ENCODE measurements around the gene ENO4. TPM values are rescaled to one million over a fixed set of nuclear protein-coding genes. Genes with fewer than 3 reads are reported as not detected.

Gene ENO4
- total RNA-seq, 1 donor from 2014 or later = not detected

DNA sequence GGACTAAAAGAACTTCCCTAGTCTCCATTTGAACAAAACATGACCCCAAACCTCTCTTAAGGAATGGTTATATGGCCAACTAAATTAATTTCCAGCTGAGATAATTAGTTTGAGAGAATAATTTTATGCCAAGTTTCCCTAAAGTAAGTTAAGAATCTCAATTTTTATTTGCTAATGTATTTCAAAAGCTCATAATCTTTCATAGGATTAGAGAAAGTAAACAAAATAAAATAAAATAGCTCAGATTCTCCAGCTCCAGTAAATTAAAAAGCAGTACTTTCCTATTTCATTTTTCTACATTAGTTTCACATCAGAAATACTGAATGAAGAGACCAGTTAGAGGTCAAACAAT lies 44.4 kb downstream of the ENO4 start:
- H3K27me3 ChIP-seq (ENCODE audit: low read depth) = no peaks in the 10 kb centered on the region
- no peak overlapping the region for H3K4me3 ChIP-seq
- H3K4me1 ChIP-seq = peaks cover under 1% of the 10 kb centered on the region
- intact Hi-C loops (cut with micrococcal nuclease) = no loop called here
- H3K9me3 ChIP-seq (replicated peaks) = no peaks in the 10 kb centered on the region
- no peak for DNase-seq
- TF ChIP-seq, protein P1, sequence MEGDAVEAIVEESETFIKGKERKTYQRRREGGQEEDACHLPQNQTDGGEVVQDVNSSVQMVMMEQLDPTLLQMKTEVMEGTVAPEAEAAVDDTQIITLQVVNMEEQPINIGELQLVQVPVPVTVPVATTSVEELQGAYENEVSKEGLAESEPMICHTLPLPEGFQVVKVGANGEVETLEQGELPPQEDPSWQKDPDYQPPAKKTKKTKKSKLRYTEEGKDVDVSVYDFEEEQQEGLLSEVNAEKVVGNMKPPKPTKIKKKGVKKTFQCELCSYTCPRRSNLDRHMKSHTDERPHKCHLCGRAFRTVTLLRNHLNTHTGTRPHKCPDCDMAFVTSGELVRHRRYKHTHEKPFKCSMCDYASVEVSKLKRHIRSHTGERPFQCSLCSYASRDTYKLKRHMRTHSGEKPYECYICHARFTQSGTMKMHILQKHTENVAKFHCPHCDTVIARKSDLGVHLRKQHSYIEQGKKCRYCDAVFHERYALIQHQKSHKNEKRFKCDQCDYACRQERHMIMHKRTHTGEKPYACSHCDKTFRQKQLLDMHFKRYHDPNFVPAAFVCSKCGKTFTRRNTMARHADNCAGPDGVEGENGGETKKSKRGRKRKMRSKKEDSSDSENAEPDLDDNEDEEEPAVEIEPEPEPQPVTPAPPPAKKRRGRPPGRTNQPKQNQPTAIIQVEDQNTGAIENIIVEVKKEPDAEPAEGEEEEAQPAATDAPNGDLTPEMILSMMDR (IDR thresholded peaks at IDR 0.05; ENCODE audit: borderline replicate concordance) = no peak
- H3K36me3 ChIP-seq = no peaks in the 10 kb centered on the region
- no peak overlapping the region for H3K27ac ChIP-seq (replicated peaks)

GRCh38 chr10:116899626-116900025 lies 50.3 kb downstream of the ENO4 start:
- intact Hi-C loops (cut with micrococcal nuclease) = no loop called here
- H3K4me1 ChIP-seq = no peaks in the 10 kb centered on the region
- no peaks in the 10 kb centered on the region for H3K36me3 ChIP-seq
- H3K27ac ChIP-seq (replicated peaks) = no peak overlapping the region
- no peaks in the 10 kb centered on the region for H3K27me3 ChIP-seq (ENCODE audit: low read depth)
- TF ChIP-seq, protein P1 (IDR thresholded peaks at IDR 0.05; ENCODE audit: borderline replicate concordance) = no peak
- no peaks in the 10 kb centered on the region for H3K9me3 ChIP-seq (replicated peaks)
- DNase-seq = no peak
- no peak overlapping the region for H3K4me3 ChIP-seq

DNA sequence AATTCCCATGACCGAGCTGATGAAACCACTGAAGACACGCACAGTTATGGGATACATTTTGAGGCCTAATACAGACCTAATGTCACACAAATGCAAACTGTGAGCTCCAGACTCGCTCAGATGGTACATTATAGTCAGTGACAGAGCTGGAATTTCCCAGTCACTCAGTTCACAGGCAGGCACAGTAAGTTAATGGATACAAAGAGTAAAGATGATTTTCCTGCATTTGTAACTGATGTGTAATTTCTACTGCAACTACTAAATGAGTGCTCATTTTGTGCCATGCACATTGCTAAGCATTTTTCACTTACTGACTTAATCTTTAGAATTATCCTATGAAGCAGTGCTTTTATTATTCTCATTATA lies 56.5 kb downstream of the ENO4 start:
- Histone ChIP-seq H3K4me1 (no peaks in the 10 kb centered on the region), H3K4me3 (no peak overlapping the region), H3K27ac (replicated peaks) (no peak overlapping the region), H3K36me3 (no peaks in the 10 kb centered on the region), H3K9me3 (replicated peaks) (no peaks in the 10 kb centered on the region), H3K27me3 (ENCODE audit: low read depth) (no peaks in the 10 kb centered on the region)
- intact Hi-C loops (cut with micrococcal nuclease) = no loop called here
- TF ChIP-seq, protein P1 (IDR thresholded peaks at IDR 0.05; ENCODE audit: borderline replicate concordance) = no peak
- DNase-seq = no peak

- H3K27me3 ChIP-seq (ENCODE audit: low read depth) = no peaks in the 10 kb centered on the region
- H3K9me3 ChIP-seq (replicated peaks) = no peaks in the 10 kb centered on the region
- no peaks in the 10 kb centered on the region for H3K36me3 ChIP-seq
- DNase-seq = no peak
- peaks cover 4% of the 10 kb centered on the region for H3K4me1 ChIP-seq
- H3K27ac ChIP-seq (replicated peaks) = no peak overlapping the region
- TF ChIP-seq, protein P1 (IDR thresholded peaks at IDR 0.05; ENCODE audit: borderline replicate concordance) = no peak
- H3K4me3 ChIP-seq = no peak overlapping the region
- intact Hi-C loops (cut with micrococcal nuclease) = no loop called here
These were observed 58.1 kb downstream of the ENO4 start for GRCh38 chr10:116907245-116907987.

GRCh38 chr10:116909307-116909706 lies 60.0 kb downstream of the ENO4 start:
- intact Hi-C loops (cut with micrococcal nuclease) = no loop called here
- H3K27me3 ChIP-seq (ENCODE audit: low read depth) = no peaks in the 10 kb centered on the region
- TF ChIP-seq, protein P1 (IDR thresholded peaks at IDR 0.05; ENCODE audit: borderline replicate concordance) = no peak
- H3K9me3 ChIP-seq (replicated peaks) = no peaks in the 10 kb centered on the region
- no peaks in the 10 kb centered on the region for H3K36me3 ChIP-seq
- DNase-seq = no peak
- H3K27ac ChIP-seq (replicated peaks) = no peak overlapping the region
- H3K4me3 ChIP-seq = no peak overlapping the region
- H3K4me1 ChIP-seq = peaks cover 4% of the 10 kb centered on the region
